Suppressor macrophage (primary cell): Measurements from ENCODE around the gene ARID1B.

ENCODE experiments used
- DNase-seq, 4 experiments: peaks; one replicate each; pipeline ENCODE4 v3.0.0-alpha.2; 2020 to 2022

Gene ARID1B

GRCh38 chr6:157077251-157077650 lies 300.1 kb downstream of the ARID1B start:
- no peak for DNase-seq

- no peak for DNase-seq
Observed at GRCh38 chr6:157078326-157078725, 301.1 kb downstream of the ARID1B start.

GRCh38 chr6:157079277-157079676 lies 302.1 kb downstream of the ARID1B start:
- DNase-seq: no peak

- no peak for DNase-seq
Observed at GRCh38 chr6:157079771-157080170, 302.6 kb downstream of the ARID1B start.

- no peak for DNase-seq
Observed at GRCh38 chr6:157080986-157081391, 303.8 kb downstream of the ARID1B start.

GRCh38 chr6:157083343-157083742 lies 306.2 kb downstream of the ARID1B start:
- DNase-seq: no peak

- no peak for DNase-seq
Observed at GRCh38 chr6:157086632-157087031, 309.5 kb downstream of the ARID1B start.

- DNase-seq: no peak
Observed at GRCh38 chr6:157087974-157088373, 310.8 kb downstream of the ARID1B start.

GRCh38 chr6:157088841-157089240 lies 311.7 kb downstream of the ARID1B start:
- DNase-seq: no peak

GRCh38 chr6:157089258-157089657 lies 312.1 kb downstream of the ARID1B start:
- no peak for DNase-seq

GRCh38 chr6:157089851-157090250 lies 312.7 kb downstream of the ARID1B start:
- no peak for DNase-seq

- no peak for DNase-seq
Observed at GRCh38 chr6:157090736-157091135, 313.6 kb downstream of the ARID1B start.

GRCh38 chr6:157091243-157091642 lies 314.1 kb downstream of the ARID1B start:
- no peak for DNase-seq

GRCh38 chr6:157091856-157092460 lies 314.8 kb downstream of the ARID1B start:
- no peak for DNase-seq

GRCh38 chr6:157092736-157093135 lies 315.6 kb downstream of the ARID1B start:
- DNase-seq: peak in 3 of 4 experiments; percentile 3 to 62 (median 12)

GRCh38 chr6:157093536-157093935 lies 316.4 kb downstream of the ARID1B start:
- DNase-seq: no peak

- DNase-seq: no peak
Observed at GRCh38 chr6:157094038-157094437, 316.9 kb downstream of the ARID1B start.

- DNase-seq: no peak
Observed at GRCh38 chr6:157095084-157095483, 317.9 kb downstream of the ARID1B start.

- no peak for DNase-seq
Observed at GRCh38 chr6:157095569-157095968, 318.4 kb downstream of the ARID1B start.

- no peak for DNase-seq
Observed at GRCh38 chr6:157096105-157096504, 318.9 kb downstream of the ARID1B start.

- no peak for DNase-seq
Observed at GRCh38 chr6:157096522-157096921, 319.3 kb downstream of the ARID1B start.

GRCh38 chr6:157097255-157097955 lies 320.2 kb downstream of the ARID1B start:
- no peak for DNase-seq

GRCh38 chr6:157098999-157099398 lies 321.8 kb downstream of the ARID1B start:
- no peak for DNase-seq

GRCh38 chr6:157099912-157100593 lies 322.9 kb downstream of the ARID1B start:
- DNase-seq: peak; percentile 57 to 84 (median 72)
